Activated naive CD4-positive, alpha-beta T cell treated with anti-CD3 and anti-CD28 coated beads for 36 hours (primary cell): ENCODE results near the gene KDM1A. TPM values are rescaled to one million over a fixed set of nuclear protein-coding genes. Genes with fewer than 3 reads are reported as not detected.

ENCODE experiments used
- CTCF ChIA-PET: fragments of 350-600 bp; sonication (Branson Sonifier 250); formaldehyde crosslinking; loops from one replicate; lab custom pipeline; 2021; ENCODE audit warnings: antibody characterized with exemption; lab: Charles Lee
- DNase-seq: peaks from one replicate; pipeline ENCODE4 v3.0.0-alpha.2; 2020
- H3K27ac Mint-ChIP-seq: one replicate; pipeline ENCODE4 v1.8.0; 2021; ENCODE audit warnings: mild to moderate bottlenecking, mixed read lengths
- H3K27me3 Mint-ChIP-seq: one replicate; pipeline ENCODE4 v1.8.0; 2021; ENCODE audit warnings: low read depth, mixed read lengths
- H3K36me3 Mint-ChIP-seq: one replicate; pipeline ENCODE4 v1.8.0; 2021; ENCODE audit warnings: low read depth, mixed read lengths
- H3K4me1 Mint-ChIP-seq: one replicate; pipeline ENCODE4 v1.8.0; 2021; ENCODE audit warnings: low read depth, mixed read lengths
- H3K4me3 Mint-ChIP-seq: one replicate; pipeline ENCODE4 v1.8.0; 2021; ENCODE audit warnings: mild to moderate bottlenecking, moderate library complexity, mixed read lengths
- H3K9me3 Mint-ChIP-seq: one replicate; pipeline ENCODE4 v1.8.0; 2021; ENCODE audit warnings: mixed read lengths
- intact Hi-C: fragments of 100-400 bp; cut with micrococcal nuclease; formaldehyde crosslinking; loops from one replicate; pipeline ENCODE4 v1.15.1; 2023
- total RNA-seq, 2 experiments: library from RNA; stranded (reverse); gene quantifications; one replicate each; pipeline ENCODE4 v1.2.3, GENCODE V29; 2021

The KDM1A gene
- total RNA-seq, 2 experiments from 2014 or later: 59.7 to 62.6 TPM

DNA sequence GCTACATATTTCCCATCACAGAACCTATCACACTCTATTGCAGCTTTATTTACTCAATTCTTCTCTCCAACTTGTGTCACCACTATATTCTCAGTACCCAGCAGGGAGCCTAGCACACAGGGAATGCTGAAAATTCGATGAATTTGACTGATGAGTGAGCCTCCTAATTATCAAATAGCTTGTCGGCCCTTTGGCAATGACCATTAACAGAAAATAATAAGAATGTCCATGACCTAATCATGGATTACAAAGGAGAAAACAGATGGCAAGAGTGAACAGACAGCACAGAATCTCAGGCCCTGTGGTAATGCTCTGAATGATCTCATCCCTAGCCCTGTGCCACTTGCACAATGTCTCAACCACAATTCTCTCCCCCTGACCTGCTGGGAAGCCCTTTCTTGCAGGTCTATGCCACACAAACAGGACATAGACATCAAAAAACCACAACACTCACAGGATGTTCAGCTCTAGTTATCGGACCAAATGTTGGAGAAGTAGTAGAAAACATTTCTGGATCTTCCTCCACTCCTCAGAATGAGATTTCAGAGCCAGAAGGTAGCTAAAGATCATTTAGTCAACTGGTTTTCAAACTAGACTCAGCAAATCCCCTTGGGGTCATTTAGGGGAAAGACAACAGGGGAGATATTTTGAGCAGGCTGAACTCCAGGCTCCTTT lies 80.9 kb downstream of the KDM1A start:
- H3K4me1 Mint-ChIP-seq: peaks cover 46% of the 10 kb centered on the region
- H3K9me3 Mint-ChIP-seq: no peaks in the 10 kb centered on the region
- no peaks in the 10 kb centered on the region for H3K27me3 Mint-ChIP-seq
- peak; percentile 59 for DNase-seq
- CTCF ChIA-PET: interaction anchor here (0.6 to 13.4 kb wide), 12 partner anchors 11 to 137 kb away, joined by 3 to 404 read pairs (median 6); partner anchors contain the start of gene LUZP1
- peaks cover 5% of the 10 kb centered on the region for H3K36me3 Mint-ChIP-seq
- no peak overlapping the region for H3K4me3 Mint-ChIP-seq
- intact Hi-C loops: loop anchor here (5.0 to 10.0 kb wide), 3 partner anchors 47 to 435 kb away; partner anchors contain the start of genes E2F2 and HNRNPR
- peak overlapping the region; percentile 70 for H3K27ac Mint-ChIP-seq

DNA sequence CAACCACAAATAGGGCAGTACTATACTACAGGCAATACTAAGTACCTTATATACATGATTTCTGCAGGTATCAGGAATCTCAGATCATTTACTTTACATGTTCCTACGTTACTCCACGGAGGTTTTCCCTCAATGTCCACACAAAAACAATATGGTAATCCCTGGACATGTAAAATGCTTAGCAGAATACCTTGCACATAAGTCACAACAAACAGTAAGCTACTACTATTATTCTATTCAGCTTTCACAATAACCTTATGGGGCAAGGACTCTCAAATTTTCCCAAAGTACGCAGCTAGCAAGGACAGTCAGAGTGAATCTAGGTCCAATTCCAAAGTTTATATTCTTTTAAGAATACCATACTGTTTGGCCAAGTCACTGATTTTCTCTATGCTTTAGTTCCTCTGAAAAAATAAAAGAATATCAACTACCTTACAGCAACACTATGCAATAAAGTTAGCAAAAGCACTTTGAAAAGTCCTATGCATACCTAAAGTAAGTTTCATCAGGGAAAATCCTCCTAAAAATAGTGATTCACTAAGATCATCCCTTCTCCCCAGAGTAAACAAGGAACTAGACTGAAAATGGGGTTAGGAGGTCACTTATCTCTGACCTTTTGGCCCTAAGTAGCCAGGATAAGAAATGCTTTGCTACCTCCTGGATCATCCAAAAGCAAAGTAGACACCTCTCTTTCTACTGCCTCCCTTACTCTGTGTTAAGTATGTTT lies 82.0 kb downstream of the KDM1A start:
- intact Hi-C loops: loop anchor here (5.0 to 10.0 kb wide), 3 partner anchors 46 to 434 kb away; partner anchors contain the start of genes E2F2 and HNRNPR
- DNase-seq: no peak
- Mint-ChIP-seq H3K36me3 (peaks cover 5% of the 10 kb centered on the region), H3K4me3 (no peak overlapping the region), H3K27ac (no peak overlapping the region), H3K9me3 (no peaks in the 10 kb centered on the region), H3K27me3 (no peaks in the 10 kb centered on the region), H3K4me1 (peaks cover 46% of the 10 kb centered on the region)
- CTCF ChIA-PET: interaction anchor here (0.6 to 13.4 kb wide), 5 partner anchors 10 to 138 kb away, joined by 3 to 404 read pairs (median 36); no protein-coding TSS in a partner anchor

DNA sequence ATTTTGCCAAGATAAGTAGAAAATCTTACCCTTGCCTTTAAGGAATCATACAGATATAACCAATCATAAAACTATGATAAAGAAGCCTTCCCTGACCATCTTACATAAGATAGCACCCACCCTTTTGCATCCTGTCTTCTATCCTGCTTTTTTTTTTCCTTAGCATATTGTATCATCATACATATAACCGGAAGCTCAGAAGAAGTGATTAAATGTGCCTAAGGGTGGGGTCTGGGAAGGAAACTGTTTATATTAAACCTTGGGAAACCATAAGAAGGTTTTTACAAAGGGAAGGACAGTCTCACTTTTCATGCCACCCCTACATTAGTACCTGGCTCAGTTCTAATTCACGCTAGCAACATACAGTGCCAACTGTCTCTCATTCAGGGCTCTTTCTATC lies 82.6 kb downstream of the KDM1A start:
- intact Hi-C loops: loop anchor here (2.0 to 10.0 kb wide), 5 partner anchors 17 to 433 kb away; partner anchors contain the start of genes E2F2, HNRNPR and LUZP1
- H3K4me1 Mint-ChIP-seq: peaks cover 46% of the 10 kb centered on the region
- CTCF ChIA-PET: interaction anchor here (3.6 to 13.4 kb wide), 2 partner anchors 75 to 84 kb away, joined by 57 to 404 read pairs; no protein-coding TSS in a partner anchor

DNA sequence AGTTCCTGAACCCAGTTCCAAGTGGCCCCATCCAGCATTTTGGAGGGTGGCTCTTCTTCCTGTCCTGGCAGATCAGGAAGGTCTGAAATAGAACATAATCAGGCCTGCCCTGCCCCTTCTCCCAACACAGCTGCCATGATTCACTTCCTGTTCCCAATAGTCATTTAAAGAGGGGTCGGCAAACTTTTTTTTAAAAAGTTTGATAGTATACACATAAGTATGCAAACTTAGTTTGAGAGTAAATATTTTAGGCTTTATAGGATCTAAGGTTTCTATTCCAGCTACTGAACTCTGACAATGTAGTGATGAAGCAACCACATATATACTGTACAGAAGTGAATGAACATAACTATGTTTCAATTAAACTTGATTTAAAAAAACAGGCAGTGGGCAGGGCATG lies 83.0 kb downstream of the KDM1A start:
- CTCF ChIA-PET: interaction anchor here (13.4 kb wide), 1 partner anchor 83 kb away, joined by 404 read pairs; no protein-coding TSS in a partner anchor
- Mint-ChIP-seq H3K27me3 (no peaks in the 10 kb centered on the region), H3K4me1 (peaks cover 46% of the 10 kb centered on the region), H3K4me3 (no peak overlapping the region), H3K36me3 (peaks cover 9% of the 10 kb centered on the region), H3K9me3 (no peaks in the 10 kb centered on the region), H3K27ac (peak overlapping the region; percentile 44)
- DNase-seq: peak; percentile 18
- intact Hi-C loops: loop anchor here (2.0 to 10.0 kb wide), 5 partner anchors 17 to 433 kb away; partner anchors contain the start of genes E2F2, HNRNPR and LUZP1

More for the DNA sequence above, 82.6 kb downstream of the KDM1A start:
- H3K9me3 Mint-ChIP-seq: no peaks in the 10 kb centered on the region
- peaks cover 8% of the 10 kb centered on the region for H3K36me3 Mint-ChIP-seq
- H3K27me3 Mint-ChIP-seq: no peaks in the 10 kb centered on the region
- no peak for DNase-seq
- no peak overlapping the region for H3K4me3 Mint-ChIP-seq
- H3K27ac Mint-ChIP-seq: no peak overlapping the region

DNA sequence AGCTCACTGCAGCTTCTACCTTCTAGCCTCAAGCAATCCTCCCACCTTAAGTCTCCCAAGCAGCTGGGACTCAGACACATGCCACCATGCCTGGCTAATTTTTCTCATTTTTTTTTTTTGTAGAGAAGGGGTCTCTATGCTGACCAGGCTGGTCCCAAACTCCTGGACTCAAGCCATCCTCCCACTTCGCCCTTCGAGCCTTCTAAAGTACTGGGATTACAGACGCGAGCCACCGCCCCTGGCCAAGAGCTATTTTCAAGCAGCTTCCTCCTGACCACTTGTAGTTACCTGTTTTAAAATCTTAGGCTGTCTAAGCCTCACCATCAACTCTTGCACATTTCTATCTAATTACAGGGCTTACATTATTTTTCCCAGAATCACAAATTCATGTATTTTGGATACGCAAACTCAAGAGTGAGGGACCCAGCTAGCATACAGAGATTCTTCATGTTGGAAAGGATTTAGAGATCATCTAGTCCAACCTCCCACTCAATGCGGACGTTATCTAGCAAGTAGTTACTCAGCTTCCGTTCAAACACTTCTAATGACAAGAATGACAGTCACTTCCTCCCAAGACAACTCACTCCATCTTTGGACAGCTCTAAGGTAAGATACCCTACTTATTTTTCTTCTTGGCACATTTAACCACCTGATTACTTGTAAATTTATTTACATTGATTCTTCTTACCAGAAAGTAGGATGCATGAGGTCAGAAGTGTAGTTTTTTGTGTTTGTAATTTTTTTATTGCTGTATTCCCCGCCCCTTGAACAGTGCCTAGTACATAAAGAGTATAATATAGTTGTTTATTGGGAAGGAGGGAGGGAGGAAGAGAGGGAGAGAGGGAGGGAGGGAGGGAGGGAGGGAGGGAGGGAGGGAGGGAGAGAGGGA lies 84.0 kb downstream of the KDM1A start:
- Mint-ChIP-seq H3K27me3 (no peaks in the 10 kb centered on the region), H3K36me3 (peaks cover 9% of the 10 kb centered on the region), H3K9me3 (no peaks in the 10 kb centered on the region), H3K27ac (peak overlapping the region; percentile 91), H3K4me1 (peaks cover 46% of the 10 kb centered on the region), H3K4me3 (peak overlapping the region; percentile 48)
- DNase-seq: peak; percentile 61
- intact Hi-C loops: loop anchor here (1.0 to 10.0 kb wide), 6 partner anchors 11 to 432 kb away; partner anchors contain the start of genes E2F2, HNRNPR and LUZP1
- CTCF ChIA-PET: interaction anchor here (0.6 to 13.4 kb wide), 3 partner anchors 9 to 1568 kb away, joined by 3 to 404 read pairs (median 3); no protein-coding TSS in a partner anchor

DNA sequence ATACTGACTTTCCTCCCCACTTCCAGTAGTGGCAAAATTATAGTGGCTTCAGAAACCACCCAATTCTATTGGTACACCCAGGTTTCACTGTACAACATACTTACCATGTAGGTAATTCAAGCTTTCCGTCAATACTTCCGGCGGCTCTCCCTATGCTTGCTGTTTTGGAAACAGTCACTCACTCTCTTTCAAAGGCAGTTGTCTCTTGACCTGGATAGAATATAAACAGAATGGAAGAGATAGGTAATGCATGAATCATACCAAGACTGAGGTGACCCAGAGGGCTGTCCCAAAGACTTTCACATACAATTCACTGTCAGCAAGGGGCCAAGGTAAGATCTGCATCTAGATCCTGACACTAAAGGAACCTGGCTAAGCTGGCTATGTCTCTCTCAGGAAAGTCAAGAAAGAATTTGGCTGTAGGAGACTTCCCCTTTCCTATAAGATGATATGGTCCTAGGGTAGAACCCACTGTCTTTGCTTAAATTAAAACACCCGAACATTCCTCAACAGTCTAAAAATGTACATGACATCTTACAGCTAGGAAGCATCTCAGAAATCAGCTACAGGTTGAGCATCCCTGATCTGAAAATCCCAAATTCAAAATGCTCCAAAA lies 89.8 kb downstream of the KDM1A start:
- no peaks in the 10 kb centered on the region for H3K27me3 Mint-ChIP-seq
- peak; percentile 46 for DNase-seq
- peak overlapping the region; percentile 39 for H3K27ac Mint-ChIP-seq
- intact Hi-C loops: loop anchor here (10.0 kb wide), 1 partner anchor 426 kb away; the partner anchor contains the start of gene E2F2
- H3K36me3 Mint-ChIP-seq: peaks cover 11% of the 10 kb centered on the region
- no peaks in the 10 kb centered on the region for H3K9me3 Mint-ChIP-seq
- H3K4me1 Mint-ChIP-seq: peaks cover 48% of the 10 kb centered on the region
- H3K4me3 Mint-ChIP-seq: no peak overlapping the region
- CTCF ChIA-PET: interaction anchor here (0.7 to 6.6 kb wide), 3 partner anchors 9 to 76 kb away, joined by 3 to 36 read pairs (median 8); no protein-coding TSS in a partner anchor

DNA sequence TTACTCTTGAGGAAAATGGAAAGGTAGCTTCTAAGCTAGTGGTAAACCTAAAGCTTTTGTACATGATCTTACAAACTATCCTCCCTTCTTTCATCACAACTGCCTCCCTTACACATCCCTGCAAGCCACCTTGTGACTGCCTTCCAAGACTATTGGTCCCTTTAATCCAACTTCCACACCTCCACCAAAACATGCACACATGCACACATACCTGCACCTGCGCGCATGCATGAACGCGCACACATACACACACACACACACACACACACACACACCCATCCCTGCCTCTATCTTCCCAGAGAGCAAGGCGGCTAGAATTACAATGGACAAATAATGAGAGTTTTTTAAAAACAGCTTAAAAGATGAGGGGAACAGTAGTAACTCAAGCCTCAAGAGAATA lies 91.1 kb downstream of the KDM1A start:
- H3K27ac Mint-ChIP-seq: no peak overlapping the region
- H3K4me3 Mint-ChIP-seq: no peak overlapping the region
- CTCF ChIA-PET: interaction anchor here (0.7 to 6.6 kb wide), 5 partner anchors 10 to 68 kb away, joined by 3 to 36 read pairs (median 3); no protein-coding TSS in a partner anchor
- DNase-seq: no peak
- H3K9me3 Mint-ChIP-seq: no peaks in the 10 kb centered on the region
- H3K4me1 Mint-ChIP-seq: peaks cover 56% of the 10 kb centered on the region
- H3K27me3 Mint-ChIP-seq: no peaks in the 10 kb centered on the region
- intact Hi-C loops: loop anchor here (2.0 kb wide), 1 partner anchor 38 kb away; no protein-coding TSS in a partner anchor
- H3K36me3 Mint-ChIP-seq: peaks cover 9% of the 10 kb centered on the region

DNA sequence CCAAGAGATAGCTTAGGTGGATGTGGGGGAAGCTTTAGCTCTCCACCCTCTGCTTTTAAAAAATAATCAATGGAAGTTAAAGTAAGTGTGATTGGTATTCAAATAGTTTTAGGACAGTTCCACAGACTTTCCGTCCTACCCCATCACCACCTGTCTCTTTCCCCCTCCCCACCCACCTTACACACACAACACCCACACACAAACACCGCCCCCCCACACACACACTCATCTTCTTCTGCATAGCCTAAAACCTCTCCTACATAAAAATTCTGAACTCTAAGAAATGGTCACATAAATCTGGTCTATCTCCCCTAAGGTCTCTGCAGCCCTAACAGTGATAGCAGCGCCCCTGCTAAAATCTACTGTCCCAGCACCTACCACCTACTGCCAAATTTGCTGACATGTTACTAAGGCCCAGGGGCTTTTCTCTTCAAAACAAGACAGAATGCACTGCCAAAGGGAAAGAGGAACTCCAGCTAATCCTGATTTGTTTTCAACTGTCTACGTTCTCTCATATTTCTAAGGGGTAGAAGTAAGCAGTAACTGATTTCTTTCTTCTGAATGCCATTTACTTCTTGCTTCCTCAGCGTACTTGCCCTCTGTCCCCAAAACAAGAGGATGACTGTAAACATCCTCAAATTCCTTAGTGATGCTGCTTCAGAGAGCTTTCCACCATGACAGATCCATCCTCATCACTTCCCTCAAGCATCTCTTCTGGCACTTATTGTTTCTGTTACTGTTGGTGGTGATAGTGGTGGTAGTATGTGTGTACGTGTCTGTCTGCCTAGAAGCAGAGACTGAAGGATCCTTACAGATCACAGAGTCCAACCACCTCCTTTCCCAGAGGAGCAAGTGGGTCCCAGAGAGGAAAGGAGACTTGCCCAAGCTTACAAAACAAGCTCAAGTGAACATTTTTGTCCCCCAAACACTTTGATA lies 92.6 kb downstream of the KDM1A start:
- no peaks in the 10 kb centered on the region for H3K27me3 Mint-ChIP-seq
- no peak overlapping the region for H3K27ac Mint-ChIP-seq
- H3K9me3 Mint-ChIP-seq: no peaks in the 10 kb centered on the region
- peaks cover 62% of the 10 kb centered on the region for H3K4me1 Mint-ChIP-seq
- CTCF ChIA-PET: interaction anchor here (0.6 to 6.6 kb wide), 5 partner anchors 9 to 221 kb away, joined by 3 to 36 read pairs (median 3); no protein-coding TSS in a partner anchor
- H3K36me3 Mint-ChIP-seq: peaks cover 6% of the 10 kb centered on the region
- intact Hi-C loops: loop anchor here (2.0 kb wide), 1 partner anchor 37 kb away; no protein-coding TSS in a partner anchor
- no peak overlapping the region for H3K4me3 Mint-ChIP-seq
- no peak for DNase-seq

DNA sequence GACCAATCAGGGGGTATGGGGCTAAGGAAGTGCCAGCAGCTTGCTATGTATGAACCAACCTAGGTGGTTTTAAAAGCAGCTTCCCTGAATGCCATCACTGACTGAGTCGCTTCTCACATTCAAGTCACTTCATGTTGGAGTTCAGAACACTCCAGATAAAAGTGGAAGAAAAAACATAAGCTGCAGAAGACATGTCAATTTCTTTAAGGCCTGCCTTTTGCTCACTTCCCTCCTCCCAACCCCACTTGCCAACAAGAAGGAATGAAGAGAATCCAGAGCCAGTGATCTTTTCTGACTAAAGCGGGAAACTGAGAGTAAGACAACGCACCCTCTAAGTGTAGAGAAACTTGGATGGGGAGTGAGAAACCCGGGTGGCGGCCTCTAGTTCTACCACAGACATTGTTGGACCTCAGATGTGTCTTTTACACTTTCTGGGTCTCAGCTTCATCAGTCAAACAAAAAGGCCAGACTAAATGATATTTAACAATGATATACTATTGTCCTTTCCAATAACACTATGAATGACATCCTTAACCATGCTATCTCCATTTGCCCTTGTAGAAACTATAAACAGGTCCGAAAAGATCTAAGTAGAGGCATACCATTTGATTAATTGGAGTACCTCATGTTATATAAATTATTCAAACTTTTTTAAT lies 95.3 kb downstream of the KDM1A start:
- Mint-ChIP-seq H3K36me3 (no peaks in the 10 kb centered on the region), H3K4me1 (peaks cover 72% of the 10 kb centered on the region), H3K27ac (no peak overlapping the region), H3K27me3 (no peaks in the 10 kb centered on the region), H3K4me3 (no peak overlapping the region), H3K9me3 (no peaks in the 10 kb centered on the region)
- DNase-seq: peak; percentile 23
- CTCF ChIA-PET: interaction anchor here (6.6 kb wide), 1 partner anchor 15 kb away, joined by 36 read pairs; no protein-coding TSS in a partner anchor
- intact Hi-C loops: loop anchor here (1.0 kb wide), 1 partner anchor 11 kb away; no protein-coding TSS in a partner anchor
